ENCODE results near the gene PRF1. TPM values are rescaled to one million over a fixed set of nuclear protein-coding genes. Genes with fewer than 3 reads are reported as not detected.
"Not testable (repeated sequence)": the region's sequence is repeated elsewhere in the genome, so short reads cannot be mapped to it uniquely, and the experiment has no call there.

PRF1 gene
- total RNA-seq, 2 donors from 2014 or later, result not detected

DNA sequence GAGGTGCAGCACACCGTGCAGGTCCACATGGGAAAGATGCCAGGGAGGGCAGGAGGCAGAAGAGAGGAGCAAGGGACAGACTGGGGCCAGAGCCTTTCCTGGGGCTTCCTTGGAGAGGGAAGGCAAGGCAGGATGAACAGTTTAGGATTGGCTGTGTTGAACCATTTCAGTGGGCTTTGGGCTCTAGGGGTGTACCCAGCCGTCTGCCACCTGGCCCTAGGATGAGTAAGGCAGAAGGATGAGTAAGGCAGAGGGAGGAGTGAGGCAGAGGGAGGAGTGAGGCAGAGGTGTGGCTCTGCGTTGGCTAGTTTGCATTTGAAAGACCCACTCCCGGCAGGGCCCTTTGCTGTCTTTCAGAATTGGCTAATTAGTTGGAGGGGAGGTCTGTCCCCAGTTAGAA lies 31.5 kb upstream of the PRF1 start:
- H3K9me3 ChIP-seq (ENCODE audit: control insufficient read depth, low read length), result peaks cover 11% of the 10 kb centered on the region
- no peak overlapping the region for H3K27ac Mint-ChIP-seq

GRCh38 chr10:70631735-70632134 lies 29.2 kb upstream of the PRF1 start:
- H3K36me3 Mint-ChIP-seq (ENCODE audit: low read depth); H3K27ac Mint-ChIP-seq; H3K9ac ChIP-seq (ENCODE audit: extremely low read depth, low read length, poor library complexity, severe bottlenecking); H3K36me3 ChIP-seq (ENCODE audit: control insufficient read depth, insufficient read depth, low read length); H3K4me3 Mint-ChIP-seq; H3K27me3 ChIP-seq (ENCODE audit: control insufficient read depth, insufficient read depth, low read length, poor library complexity, severe bottlenecking); DNase-seq; H3K4me1 ChIP-seq (ENCODE audit: control insufficient read depth, insufficient read depth, low read length); H3K4me1 Mint-ChIP-seq; H3K27me3 Mint-ChIP-seq (ENCODE audit: insufficient read depth); H3K27ac ChIP-seq (ENCODE audit: low read depth, low read length); H3K4me3 ChIP-seq (ENCODE audit: low read length): not testable (repeated sequence)
- H3K9me3 ChIP-seq (ENCODE audit: control insufficient read depth, low read length), result peaks cover 33% of the 10 kb centered on the region
- peaks cover 32% of the 10 kb centered on the region for H3K9me3 Mint-ChIP-seq
- 73 to 98% methylated on average over 1 of the region's 6 CpGs for WGBS, 2 experiments (ENCODE audit: insufficient coverage in 1 of 2, insufficient read length in 1 of 2)

More for the DNA sequence above, 31.5 kb upstream of the PRF1 start:
- H3K27me3 ChIP-seq (ENCODE audit: control insufficient read depth, insufficient read depth, low read length, poor library complexity, severe bottlenecking), result no peaks in the 10 kb centered on the region
- DNase-seq, result peak; percentile 74
- H3K4me1 ChIP-seq (ENCODE audit: control insufficient read depth, insufficient read depth, low read length), result no peaks in the 10 kb centered on the region
- no peak overlapping the region for H3K27ac ChIP-seq (ENCODE audit: low read depth, low read length)
- H3K27me3 Mint-ChIP-seq (ENCODE audit: insufficient read depth), result peaks cover 3% of the 10 kb centered on the region
- TF ChIP-seq, protein P1, sequence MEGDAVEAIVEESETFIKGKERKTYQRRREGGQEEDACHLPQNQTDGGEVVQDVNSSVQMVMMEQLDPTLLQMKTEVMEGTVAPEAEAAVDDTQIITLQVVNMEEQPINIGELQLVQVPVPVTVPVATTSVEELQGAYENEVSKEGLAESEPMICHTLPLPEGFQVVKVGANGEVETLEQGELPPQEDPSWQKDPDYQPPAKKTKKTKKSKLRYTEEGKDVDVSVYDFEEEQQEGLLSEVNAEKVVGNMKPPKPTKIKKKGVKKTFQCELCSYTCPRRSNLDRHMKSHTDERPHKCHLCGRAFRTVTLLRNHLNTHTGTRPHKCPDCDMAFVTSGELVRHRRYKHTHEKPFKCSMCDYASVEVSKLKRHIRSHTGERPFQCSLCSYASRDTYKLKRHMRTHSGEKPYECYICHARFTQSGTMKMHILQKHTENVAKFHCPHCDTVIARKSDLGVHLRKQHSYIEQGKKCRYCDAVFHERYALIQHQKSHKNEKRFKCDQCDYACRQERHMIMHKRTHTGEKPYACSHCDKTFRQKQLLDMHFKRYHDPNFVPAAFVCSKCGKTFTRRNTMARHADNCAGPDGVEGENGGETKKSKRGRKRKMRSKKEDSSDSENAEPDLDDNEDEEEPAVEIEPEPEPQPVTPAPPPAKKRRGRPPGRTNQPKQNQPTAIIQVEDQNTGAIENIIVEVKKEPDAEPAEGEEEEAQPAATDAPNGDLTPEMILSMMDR (conservative IDR thresholded peaks at IDR 0.05), result no peak
- no peak overlapping the region for H3K9ac ChIP-seq (ENCODE audit: extremely low read depth, low read length, poor library complexity, severe bottlenecking)
- WGBS, 2 experiments (ENCODE audit: insufficient coverage in 1 of 2, insufficient read length in 1 of 2), result 65 to 78% methylated on average over 1 to 4 of the region's 4 CpGs
- peaks cover 20% of the 10 kb centered on the region for H3K9me3 Mint-ChIP-seq
- no peak overlapping the region for H3K4me3 Mint-ChIP-seq
- H3K36me3 Mint-ChIP-seq (ENCODE audit: low read depth), result peaks cover 2% of the 10 kb centered on the region
- no peaks in the 10 kb centered on the region for H3K36me3 ChIP-seq (ENCODE audit: control insufficient read depth, insufficient read depth, low read length)
- peaks cover 6% of the 10 kb centered on the region for H3K4me1 Mint-ChIP-seq
- no peak overlapping the region for H3K4me3 ChIP-seq (ENCODE audit: low read length)

GRCh38 chr10:70629338-70629737 lies 26.8 kb upstream of the PRF1 start:
- peaks cover 2% of the 10 kb centered on the region for H3K36me3 Mint-ChIP-seq (ENCODE audit: low read depth)
- Histone ChIP-seq H3K9me3 (ENCODE audit: control insufficient read depth, low read length) (peaks cover 41% of the 10 kb centered on the region), H3K4me3 (ENCODE audit: low read length) (no peak overlapping the region), H3K27ac (ENCODE audit: low read depth, low read length) (no peak overlapping the region), H3K27me3 (ENCODE audit: control insufficient read depth, insufficient read depth, low read length, poor library complexity, severe bottlenecking) (no peaks in the 10 kb centered on the region), H3K4me1 (ENCODE audit: control insufficient read depth, insufficient read depth, low read length) (no peaks in the 10 kb centered on the region), H3K36me3 (ENCODE audit: control insufficient read depth, insufficient read depth, low read length) (no peaks in the 10 kb centered on the region), H3K9ac (ENCODE audit: extremely low read depth, low read length, poor library complexity, severe bottlenecking) (no peak overlapping the region)
- no peak for DNase-seq
- no peak overlapping the region for H3K4me3 Mint-ChIP-seq
- H3K4me1 Mint-ChIP-seq, result peaks cover 15% of the 10 kb centered on the region
- peaks cover 3% of the 10 kb centered on the region for H3K27me3 Mint-ChIP-seq (ENCODE audit: insufficient read depth)
- TF ChIP-seq, protein P1 (conservative IDR thresholded peaks at IDR 0.05), result no peak
- H3K27ac Mint-ChIP-seq, result no peak overlapping the region
- H3K9me3 Mint-ChIP-seq, result peaks cover 39% of the 10 kb centered on the region
- 79 to 100% methylated on average over 1 of the region's 1 CpG for WGBS, 2 experiments (ENCODE audit: insufficient coverage in 1 of 2, insufficient read length in 1 of 2)

DNA sequence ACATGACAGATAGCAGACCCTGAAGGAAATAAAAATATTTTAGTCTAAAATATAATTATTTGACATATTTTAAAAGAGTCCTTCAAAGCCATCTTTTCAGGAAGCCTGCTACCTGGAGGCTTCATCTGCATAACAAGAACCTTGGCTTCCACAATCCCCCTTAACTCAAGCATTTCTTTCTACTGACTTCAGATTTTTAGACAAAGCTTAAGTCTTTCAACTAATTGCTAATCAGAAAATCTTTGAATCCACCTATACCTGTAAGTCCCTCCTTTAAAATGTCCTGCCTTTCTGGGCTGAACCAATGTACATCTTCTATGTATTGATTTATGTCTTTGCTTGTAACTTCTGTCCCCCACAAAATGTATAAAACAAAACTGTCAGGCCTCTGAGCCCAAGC lies 23.5 kb upstream of the PRF1 start:
- Mint-ChIP-seq H3K4me1 (peaks cover 14% of the 10 kb centered on the region), H3K27me3 (ENCODE audit: insufficient read depth) (no peaks in the 10 kb centered on the region), H3K27ac (peak overlapping the region; percentile 52), H3K4me3 (no peak overlapping the region), H3K36me3 (ENCODE audit: low read depth) (peaks cover 2% of the 10 kb centered on the region), H3K9me3 (peaks cover 41% of the 10 kb centered on the region)
- no peak overlapping the region for H3K27ac ChIP-seq (ENCODE audit: low read depth, low read length)
- H3K9me3 ChIP-seq (ENCODE audit: control insufficient read depth, low read length), result peaks cover 51% of the 10 kb centered on the region
- no peak for DNase-seq
- no peak overlapping the region for H3K4me3 ChIP-seq (ENCODE audit: low read length)
- TF ChIP-seq, protein P1 (conservative IDR thresholded peaks at IDR 0.05), result no peak
- H3K27me3 ChIP-seq (ENCODE audit: control insufficient read depth, insufficient read depth, low read length, poor library complexity, severe bottlenecking), result no peaks in the 10 kb centered on the region
- no peak overlapping the region for H3K9ac ChIP-seq (ENCODE audit: extremely low read depth, low read length, poor library complexity, severe bottlenecking)
- H3K36me3 ChIP-seq (ENCODE audit: control insufficient read depth, insufficient read depth, low read length), result no peaks in the 10 kb centered on the region
- no peaks in the 10 kb centered on the region for H3K4me1 ChIP-seq (ENCODE audit: control insufficient read depth, insufficient read depth, low read length)
